Measurements from ENCODE around the gene NR1D1.

DNA sequence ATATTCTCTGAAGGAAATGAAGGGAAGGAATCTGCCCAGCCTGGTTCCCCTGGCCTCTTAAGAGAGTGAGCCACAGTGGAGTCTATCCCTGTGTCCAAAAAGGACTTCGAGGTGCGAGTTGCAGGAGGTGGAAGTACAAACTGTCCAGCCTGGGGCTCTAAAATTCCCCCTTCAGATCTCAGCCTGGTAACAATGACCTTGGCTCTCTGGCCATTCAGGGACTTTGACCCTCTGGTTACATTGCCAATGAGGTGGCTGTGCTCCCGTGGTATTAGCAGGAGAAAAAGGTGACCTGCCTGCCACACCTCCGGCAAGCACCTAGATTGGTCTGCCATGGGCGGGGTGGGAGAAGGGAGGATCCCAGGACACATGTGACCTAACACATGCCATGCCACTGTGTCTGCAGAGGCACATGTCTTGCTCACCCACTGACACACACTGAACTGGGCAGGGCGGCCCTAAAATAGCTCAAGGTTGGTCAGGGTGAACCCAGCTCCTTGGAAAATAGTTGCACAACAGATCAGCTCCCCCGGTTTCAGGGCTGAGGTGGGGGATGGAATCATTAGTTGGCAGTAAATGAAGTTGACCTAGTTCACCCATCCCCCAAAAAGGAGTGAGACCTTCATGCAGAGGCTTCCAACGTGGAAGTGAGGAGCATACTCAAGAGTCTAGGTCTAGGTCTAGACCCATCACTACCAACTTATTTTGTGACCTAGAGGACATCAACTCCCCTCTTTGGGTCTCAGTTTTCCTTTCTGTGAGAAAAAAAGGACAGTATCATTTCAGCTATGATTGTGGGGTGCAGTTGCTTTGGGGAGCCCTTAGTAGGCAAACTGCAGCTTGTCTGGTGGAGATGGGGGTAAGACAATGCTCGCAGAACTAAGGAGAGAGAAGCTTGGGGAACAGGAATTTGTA, 2.2 kb downstream of the NR1D1 start:
- no peak for TF ChIP-seq ARNTL (CRISPR knock-in tag; IDR thresholded peaks at IDR 0.05; ENCODE audit: borderline replicate concordance, low read depth)
- no peak for TF ChIP-seq SNAI2 (CRISPR knock-in tag; IDR thresholded peaks at IDR 0.05)
- TF ChIP-seq, protein P1, sequence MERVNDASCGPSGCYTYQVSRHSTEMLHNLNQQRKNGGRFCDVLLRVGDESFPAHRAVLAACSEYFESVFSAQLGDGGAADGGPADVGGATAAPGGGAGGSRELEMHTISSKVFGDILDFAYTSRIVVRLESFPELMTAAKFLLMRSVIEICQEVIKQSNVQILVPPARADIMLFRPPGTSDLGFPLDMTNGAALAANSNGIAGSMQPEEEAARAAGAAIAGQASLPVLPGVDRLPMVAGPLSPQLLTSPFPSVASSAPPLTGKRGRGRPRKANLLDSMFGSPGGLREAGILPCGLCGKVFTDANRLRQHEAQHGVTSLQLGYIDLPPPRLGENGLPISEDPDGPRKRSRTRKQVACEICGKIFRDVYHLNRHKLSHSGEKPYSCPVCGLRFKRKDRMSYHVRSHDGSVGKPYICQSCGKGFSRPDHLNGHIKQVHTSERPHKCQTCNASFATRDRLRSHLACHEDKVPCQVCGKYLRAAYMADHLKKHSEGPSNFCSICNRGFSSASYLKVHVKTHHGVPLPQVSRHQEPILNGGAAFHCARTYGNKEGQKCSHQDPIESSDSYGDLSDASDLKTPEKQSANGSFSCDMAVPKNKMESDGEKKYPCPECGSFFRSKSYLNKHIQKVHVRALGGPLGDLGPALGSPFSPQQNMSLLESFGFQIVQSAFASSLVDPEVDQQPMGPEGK (CRISPR knock-in tag; IDR thresholded peaks at IDR 0.05; ENCODE audit: borderline replicate concordance), result no peak
- no peak for TF ChIP-seq OSR1 (CRISPR knock-in tag; IDR thresholded peaks at IDR 0.05)
- TF ChIP-seq ZFP30 (CRISPR knock-in tag; IDR thresholded peaks at IDR 0.05), result no peak
- TF ChIP-seq ESRRG (CRISPR knock-in tag; IDR thresholded peaks at IDR 0.05), result no peak
- TF ChIP-seq ZFP3 (CRISPR knock-in tag; IDR thresholded peaks at IDR 0.05), result no peak
- TF ChIP-seq ZC3H10 (CRISPR knock-in tag; IDR thresholded peaks at IDR 0.05), result no peak
- TF ChIP-seq, protein P2, sequence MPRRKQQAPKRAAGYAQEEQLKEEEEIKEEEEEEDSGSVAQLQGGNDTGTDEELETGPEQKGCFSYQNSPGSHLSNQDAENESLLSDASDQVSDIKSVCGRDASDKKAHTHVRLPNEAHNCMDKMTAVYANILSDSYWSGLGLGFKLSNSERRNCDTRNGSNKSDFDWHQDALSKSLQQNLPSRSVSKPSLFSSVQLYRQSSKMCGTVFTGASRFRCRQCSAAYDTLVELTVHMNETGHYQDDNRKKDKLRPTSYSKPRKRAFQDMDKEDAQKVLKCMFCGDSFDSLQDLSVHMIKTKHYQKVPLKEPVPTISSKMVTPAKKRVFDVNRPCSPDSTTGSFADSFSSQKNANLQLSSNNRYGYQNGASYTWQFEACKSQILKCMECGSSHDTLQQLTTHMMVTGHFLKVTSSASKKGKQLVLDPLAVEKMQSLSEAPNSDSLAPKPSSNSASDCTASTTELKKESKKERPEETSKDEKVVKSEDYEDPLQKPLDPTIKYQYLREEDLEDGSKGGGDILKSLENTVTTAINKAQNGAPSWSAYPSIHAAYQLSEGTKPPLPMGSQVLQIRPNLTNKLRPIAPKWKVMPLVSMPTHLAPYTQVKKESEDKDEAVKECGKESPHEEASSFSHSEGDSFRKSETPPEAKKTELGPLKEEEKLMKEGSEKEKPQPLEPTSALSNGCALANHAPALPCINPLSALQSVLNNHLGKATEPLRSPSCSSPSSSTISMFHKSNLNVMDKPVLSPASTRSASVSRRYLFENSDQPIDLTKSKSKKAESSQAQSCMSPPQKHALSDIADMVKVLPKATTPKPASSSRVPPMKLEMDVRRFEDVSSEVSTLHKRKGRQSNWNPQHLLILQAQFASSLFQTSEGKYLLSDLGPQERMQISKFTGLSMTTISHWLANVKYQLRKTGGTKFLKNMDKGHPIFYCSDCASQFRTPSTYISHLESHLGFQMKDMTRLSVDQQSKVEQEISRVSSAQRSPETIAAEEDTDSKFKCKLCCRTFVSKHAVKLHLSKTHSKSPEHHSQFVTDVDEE (CRISPR knock-in tag; IDR thresholded peaks at IDR 0.05), result no peak
- no peak for TF ChIP-seq CSDC2 (CRISPR knock-in tag; IDR thresholded peaks at IDR 0.05)
